ENCODE data around the gene SLC9A9. TPM values are rescaled to one million over a fixed set of nuclear protein-coding genes. Genes with fewer than 3 reads are reported as not detected.

The SLC9A9 gene
- total RNA-seq, 2 experiments from 2014 or later: 1.3 to 1.6 TPM

GRCh38 chr3:143413372-143413771 lies 434.9 kb downstream of the SLC9A9 start:
- ChIA-PET POLR2A (no interaction called here), CTCF (no interaction called here)
- DNase-seq: no peak
- no peak overlapping the region for H3K27ac Mint-ChIP-seq
- H3K9me3 Mint-ChIP-seq: no peaks in the 10 kb centered on the region
- H3K4me3 Mint-ChIP-seq: no peak overlapping the region
- intact Hi-C loops (cut with micrococcal nuclease): no loop called here
- peaks cover 7% of the 10 kb centered on the region for H3K4me1 Mint-ChIP-seq (ENCODE audit: low read depth)
- H3K27me3 Mint-ChIP-seq: no peaks in the 10 kb centered on the region
- H3K36me3 Mint-ChIP-seq: peaks cover 3% of the 10 kb centered on the region

GRCh38 chr3:143412084-143412483 lies 436.2 kb downstream of the SLC9A9 start:
- H3K4me1 Mint-ChIP-seq (ENCODE audit: low read depth): peaks cover 7% of the 10 kb centered on the region
- no peak overlapping the region for H3K4me3 Mint-ChIP-seq
- DNase-seq: no peak
- no peak overlapping the region for H3K27ac Mint-ChIP-seq
- peaks cover 2% of the 10 kb centered on the region for H3K36me3 Mint-ChIP-seq
- intact Hi-C loops (cut with micrococcal nuclease): no loop called here
- no peaks in the 10 kb centered on the region for H3K27me3 Mint-ChIP-seq
- ChIA-PET CTCF (no interaction called here), POLR2A (no interaction called here)
- H3K9me3 Mint-ChIP-seq: no peaks in the 10 kb centered on the region

GRCh38 chr3:143410259-143410658 lies 438.0 kb downstream of the SLC9A9 start:
- no peaks in the 10 kb centered on the region for H3K9me3 Mint-ChIP-seq
- CTCF ChIA-PET: no interaction called here
- H3K4me1 Mint-ChIP-seq (ENCODE audit: low read depth): peaks cover 7% of the 10 kb centered on the region
- no peak for DNase-seq
- intact Hi-C loops (cut with micrococcal nuclease): no loop called here
- no peak overlapping the region for H3K4me3 Mint-ChIP-seq
- POLR2A ChIA-PET: no interaction called here
- no peaks in the 10 kb centered on the region for H3K36me3 Mint-ChIP-seq
- H3K27me3 Mint-ChIP-seq: no peaks in the 10 kb centered on the region
- H3K27ac Mint-ChIP-seq: no peak overlapping the region

GRCh38 chr3:143408771-143409170 lies 439.5 kb downstream of the SLC9A9 start:
- intact Hi-C loops (cut with micrococcal nuclease): no loop called here
- CTCF ChIA-PET: no interaction called here

GRCh38 chr3:143402602-143403001 lies 445.7 kb downstream of the SLC9A9 start:
- Mint-ChIP-seq H3K36me3 (no peaks in the 10 kb centered on the region), H3K27me3 (no peaks in the 10 kb centered on the region), H3K4me3 (no peak overlapping the region), H3K4me1 (ENCODE audit: low read depth) (no peaks in the 10 kb centered on the region), H3K27ac (no peak overlapping the region), H3K9me3 (no peaks in the 10 kb centered on the region)
- intact Hi-C loops (cut with micrococcal nuclease): no loop called here
- DNase-seq: no peak
- ChIA-PET CTCF (no interaction called here), POLR2A (no interaction called here)

More at GRCh38 chr3:143408771-143409170, 439.5 kb downstream of the SLC9A9 start:
- no peak overlapping the region for H3K4me3 Mint-ChIP-seq
- no peak overlapping the region for H3K27ac Mint-ChIP-seq
- H3K36me3 Mint-ChIP-seq: no peaks in the 10 kb centered on the region
- H3K27me3 Mint-ChIP-seq: no peaks in the 10 kb centered on the region
- no peak for DNase-seq
- H3K4me1 Mint-ChIP-seq (ENCODE audit: low read depth): no peaks in the 10 kb centered on the region
- no peaks in the 10 kb centered on the region for H3K9me3 Mint-ChIP-seq
- POLR2A ChIA-PET: no interaction called here

- Mint-ChIP-seq H3K27ac (no peak overlapping the region), H3K4me3 (no peak overlapping the region), H3K27me3 (no peaks in the 10 kb centered on the region), H3K36me3 (peaks cover 24% of the 10 kb centered on the region), H3K4me1 (ENCODE audit: low read depth) (no peaks in the 10 kb centered on the region), H3K9me3 (peaks cover 12% of the 10 kb centered on the region)
- intact Hi-C loops (cut with micrococcal nuclease): no loop called here
- CTCF ChIA-PET: no interaction called here
- POLR2A ChIA-PET: no interaction called here
- no peak for DNase-seq
Observed at GRCh38 chr3:143396790-143397189, 451.5 kb downstream of the SLC9A9 start.

GRCh38 chr3:143389388-143389787 lies 458.9 kb downstream of the SLC9A9 start:
- ChIA-PET POLR2A (no interaction called here), CTCF (no interaction called here)
- Mint-ChIP-seq H3K4me3 (no peak overlapping the region), H3K27me3 (no peaks in the 10 kb centered on the region), H3K36me3 (peaks cover 15% of the 10 kb centered on the region), H3K9me3 (peaks cover 6% of the 10 kb centered on the region), H3K4me1 (ENCODE audit: low read depth) (no peaks in the 10 kb centered on the region), H3K27ac (no peak overlapping the region)
- intact Hi-C loops (cut with micrococcal nuclease): no loop called here
- DNase-seq: no peak

GRCh38 chr3:143387425-143387824 lies 460.8 kb downstream of the SLC9A9 start:
- peaks cover 7% of the 10 kb centered on the region for H3K36me3 Mint-ChIP-seq
- ChIA-PET CTCF (no interaction called here), POLR2A (no interaction called here)
- no peak overlapping the region for H3K4me3 Mint-ChIP-seq
- no peak for DNase-seq
- intact Hi-C loops (cut with micrococcal nuclease): no loop called here
- no peaks in the 10 kb centered on the region for H3K4me1 Mint-ChIP-seq (ENCODE audit: low read depth)
- H3K27ac Mint-ChIP-seq: no peak overlapping the region
- no peaks in the 10 kb centered on the region for H3K9me3 Mint-ChIP-seq
- no peaks in the 10 kb centered on the region for H3K27me3 Mint-ChIP-seq

- no peak overlapping the region for H3K27ac Mint-ChIP-seq
- ChIA-PET POLR2A (interaction anchor here (0.7 kb wide), 1 partner anchor 113 kb away, joined by 4 read pairs; no protein-coding TSS in a partner anchor), CTCF (no interaction called here)
- intact Hi-C loops (cut with micrococcal nuclease): no loop called here
- no peaks in the 10 kb centered on the region for H3K4me1 Mint-ChIP-seq (ENCODE audit: low read depth)
- no peak for DNase-seq
- H3K36me3 Mint-ChIP-seq: peaks cover 3% of the 10 kb centered on the region
- no peaks in the 10 kb centered on the region for H3K9me3 Mint-ChIP-seq
- H3K27me3 Mint-ChIP-seq: no peaks in the 10 kb centered on the region
- H3K4me3 Mint-ChIP-seq: no peak overlapping the region
Observed at GRCh38 chr3:143384076-143384475, 464.2 kb downstream of the SLC9A9 start.

- no peaks in the 10 kb centered on the region for H3K4me1 Mint-ChIP-seq (ENCODE audit: low read depth)
- peaks cover 3% of the 10 kb centered on the region for H3K36me3 Mint-ChIP-seq
- H3K9me3 Mint-ChIP-seq: no peaks in the 10 kb centered on the region
- DNase-seq: no peak
- intact Hi-C loops (cut with micrococcal nuclease): no loop called here
- ChIA-PET CTCF (no interaction called here), POLR2A (interaction anchor here (0.7 kb wide), 1 partner anchor 114 kb away, joined by 4 read pairs; no protein-coding TSS in a partner anchor)
- no peaks in the 10 kb centered on the region for H3K27me3 Mint-ChIP-seq
- H3K4me3 Mint-ChIP-seq: no peak overlapping the region
- H3K27ac Mint-ChIP-seq: no peak overlapping the region
Observed at GRCh38 chr3:143383421-143383820, 464.8 kb downstream of the SLC9A9 start.

GRCh38 chr3:143382816-143383215 lies 465.5 kb downstream of the SLC9A9 start:
- no peak overlapping the region for H3K4me3 Mint-ChIP-seq
- ChIA-PET POLR2A (no interaction called here), CTCF (no interaction called here)
- H3K27ac Mint-ChIP-seq: no peak overlapping the region
- no peak for DNase-seq
- no peaks in the 10 kb centered on the region for H3K4me1 Mint-ChIP-seq (ENCODE audit: low read depth)
- peaks cover 3% of the 10 kb centered on the region for H3K36me3 Mint-ChIP-seq
- H3K27me3 Mint-ChIP-seq: no peaks in the 10 kb centered on the region
- no peaks in the 10 kb centered on the region for H3K9me3 Mint-ChIP-seq
- intact Hi-C loops (cut with micrococcal nuclease): no loop called here

GRCh38 chr3:143380449-143380848 lies 467.8 kb downstream of the SLC9A9 start:
- intact Hi-C loops (cut with micrococcal nuclease): no loop called here
- Mint-ChIP-seq H3K27ac (no peak overlapping the region), H3K36me3 (peaks cover 3% of the 10 kb centered on the region), H3K4me1 (ENCODE audit: low read depth) (no peaks in the 10 kb centered on the region), H3K4me3 (no peak overlapping the region), H3K9me3 (no peaks in the 10 kb centered on the region), H3K27me3 (no peaks in the 10 kb centered on the region)
- ChIA-PET CTCF (no interaction called here), POLR2A (no interaction called here)
- DNase-seq: no peak

- no peaks in the 10 kb centered on the region for H3K4me1 Mint-ChIP-seq (ENCODE audit: low read depth)
- CTCF ChIA-PET: no interaction called here
- no peaks in the 10 kb centered on the region for H3K9me3 Mint-ChIP-seq
- no peak for DNase-seq
- POLR2A ChIA-PET: no interaction called here
- no peaks in the 10 kb centered on the region for H3K27me3 Mint-ChIP-seq
- H3K27ac Mint-ChIP-seq: no peak overlapping the region
- H3K36me3 Mint-ChIP-seq: no peaks in the 10 kb centered on the region
- intact Hi-C loops (cut with micrococcal nuclease): no loop called here
- H3K4me3 Mint-ChIP-seq: no peak overlapping the region
Observed at GRCh38 chr3:143375698-143376097, 472.6 kb downstream of the SLC9A9 start.

GRCh38 chr3:143367171-143367570 lies 481.1 kb downstream of the SLC9A9 start:
- H3K4me1 Mint-ChIP-seq (ENCODE audit: low read depth): peaks cover 11% of the 10 kb centered on the region
- peaks cover 4% of the 10 kb centered on the region for H3K36me3 Mint-ChIP-seq
- no peak for DNase-seq
- ChIA-PET POLR2A (no interaction called here), CTCF (no interaction called here)
- H3K27me3 Mint-ChIP-seq: no peaks in the 10 kb centered on the region
- no peak overlapping the region for H3K4me3 Mint-ChIP-seq
- intact Hi-C loops (cut with micrococcal nuclease): no loop called here
- H3K27ac Mint-ChIP-seq: no peak overlapping the region
- no peaks in the 10 kb centered on the region for H3K9me3 Mint-ChIP-seq
